ENCODE measurements around the gene SRR. TPM values are rescaled to one million over a fixed set of nuclear protein-coding genes. Genes with fewer than 3 reads are reported as not detected.
A peak's percentile ranks its signal among the peaks of the same experiment; 100 is the strongest.

Gene SRR
- total RNA-seq, 1 donor from 2014 or later, result 12.2 TPM

DNA sequence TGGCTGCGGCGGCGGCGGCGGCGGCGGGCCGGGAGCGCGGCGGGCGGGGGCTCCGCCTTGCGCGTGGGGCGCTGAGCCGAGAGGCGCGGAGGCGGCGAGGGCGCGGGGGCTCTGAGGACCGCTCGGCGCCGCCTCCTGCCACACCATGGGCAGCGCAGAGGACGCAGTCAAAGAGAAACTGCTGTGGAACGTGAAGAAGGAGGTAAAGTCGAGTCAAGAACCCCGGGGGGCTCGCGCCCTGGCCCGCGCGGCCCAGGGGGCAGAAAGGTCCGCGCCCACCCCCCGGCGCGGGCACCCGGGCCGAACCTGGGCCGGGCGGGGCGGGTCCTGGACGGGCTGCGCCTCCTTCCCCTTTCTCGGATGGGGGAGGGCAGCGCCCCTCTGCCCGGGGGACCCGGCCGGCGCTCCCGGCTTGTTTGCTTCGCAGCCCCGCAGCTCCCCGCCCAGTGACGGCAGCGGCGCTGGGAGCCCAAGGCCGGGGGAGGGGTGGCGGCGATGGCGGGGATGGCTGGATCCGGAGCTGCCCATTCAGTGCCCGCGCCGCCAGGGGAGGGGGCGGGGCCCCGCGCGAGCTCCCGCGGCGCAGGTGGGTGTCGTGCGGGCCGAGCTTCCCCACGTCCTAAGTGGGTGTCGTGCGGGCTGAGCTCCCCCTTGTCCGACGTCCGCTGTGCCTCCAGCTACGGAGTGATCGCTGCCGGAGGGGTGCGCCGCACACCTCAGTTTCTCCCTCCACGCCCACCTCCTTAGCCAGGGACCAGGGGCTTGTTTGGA is 34.0 kb downstream of the SRR start:
- peaks cover 27% of the 10 kb centered on the region for H3K36me3 ChIP-seq
- ATAC-seq (peak; percentile 72 to 74), DNase-seq (peak; percentile 82)
- peaks cover 14% of the 10 kb centered on the region for H3K4me1 ChIP-seq
- H3K27me3 ChIP-seq (ENCODE audit: low read depth), result no peaks in the 10 kb centered on the region
- TF ChIP-seq, protein P1, sequence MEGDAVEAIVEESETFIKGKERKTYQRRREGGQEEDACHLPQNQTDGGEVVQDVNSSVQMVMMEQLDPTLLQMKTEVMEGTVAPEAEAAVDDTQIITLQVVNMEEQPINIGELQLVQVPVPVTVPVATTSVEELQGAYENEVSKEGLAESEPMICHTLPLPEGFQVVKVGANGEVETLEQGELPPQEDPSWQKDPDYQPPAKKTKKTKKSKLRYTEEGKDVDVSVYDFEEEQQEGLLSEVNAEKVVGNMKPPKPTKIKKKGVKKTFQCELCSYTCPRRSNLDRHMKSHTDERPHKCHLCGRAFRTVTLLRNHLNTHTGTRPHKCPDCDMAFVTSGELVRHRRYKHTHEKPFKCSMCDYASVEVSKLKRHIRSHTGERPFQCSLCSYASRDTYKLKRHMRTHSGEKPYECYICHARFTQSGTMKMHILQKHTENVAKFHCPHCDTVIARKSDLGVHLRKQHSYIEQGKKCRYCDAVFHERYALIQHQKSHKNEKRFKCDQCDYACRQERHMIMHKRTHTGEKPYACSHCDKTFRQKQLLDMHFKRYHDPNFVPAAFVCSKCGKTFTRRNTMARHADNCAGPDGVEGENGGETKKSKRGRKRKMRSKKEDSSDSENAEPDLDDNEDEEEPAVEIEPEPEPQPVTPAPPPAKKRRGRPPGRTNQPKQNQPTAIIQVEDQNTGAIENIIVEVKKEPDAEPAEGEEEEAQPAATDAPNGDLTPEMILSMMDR (IDR thresholded peaks at IDR 0.05), result no peak
- H3K4me3 ChIP-seq, result peak overlapping the region; percentile 86
- H3K9me3 ChIP-seq, result no peaks in the 10 kb centered on the region
- intact Hi-C loops (cut with DNase I), result no loop called here
- H3K27ac ChIP-seq, result peak overlapping the region; percentile 84

DNA sequence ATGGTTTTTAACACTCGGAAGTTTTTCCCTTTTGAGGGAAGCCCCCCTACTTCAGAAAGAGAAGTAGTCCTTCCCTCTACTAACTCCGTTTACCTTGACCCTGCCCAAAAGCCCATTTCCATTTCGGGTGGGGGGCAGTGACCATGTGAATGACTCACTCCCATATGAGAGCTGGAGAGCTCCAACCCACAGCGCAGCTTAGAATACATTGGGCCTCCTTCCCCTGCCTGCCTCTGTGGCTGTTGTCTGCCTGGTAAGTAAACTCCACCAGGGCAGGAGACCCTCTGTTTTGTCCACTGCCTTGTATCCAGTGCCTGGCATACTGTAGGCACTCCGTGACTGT is 34.5 kb downstream of the SRR start:
- H3K9me3 ChIP-seq, result no peaks in the 10 kb centered on the region
- ATAC-seq, result no peak
- H3K36me3 ChIP-seq, result peaks cover 22% of the 10 kb centered on the region
- H3K27ac ChIP-seq, result peak overlapping the region; percentile 84
- H3K27me3 ChIP-seq (ENCODE audit: low read depth), result no peaks in the 10 kb centered on the region
- DNase-seq, result no peak
- TF ChIP-seq, protein P1 (IDR thresholded peaks at IDR 0.05), result no peak
- intact Hi-C loops (cut with DNase I), result no loop called here
- H3K4me3 ChIP-seq, result peak overlapping the region; percentile 86
- peaks cover 17% of the 10 kb centered on the region for H3K4me1 ChIP-seq

DNA sequence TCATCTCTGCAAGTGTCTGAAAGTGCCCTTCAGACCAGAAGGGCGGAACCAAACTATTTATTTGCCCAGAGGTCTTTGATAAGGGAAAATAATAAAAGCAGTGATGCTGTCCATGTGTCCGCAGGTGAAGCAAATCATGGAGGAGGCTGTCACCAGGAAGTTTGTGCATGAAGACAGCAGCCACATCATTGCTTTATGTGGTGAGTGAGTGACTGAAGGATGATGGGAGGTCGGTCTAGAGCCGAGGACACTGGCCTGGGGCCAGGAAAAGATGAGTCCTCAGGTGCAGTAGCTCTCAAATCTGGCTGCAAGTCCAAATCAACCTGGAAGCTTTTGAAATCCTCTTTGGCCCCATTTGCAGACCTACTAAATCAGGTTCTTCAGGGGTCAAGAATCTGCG is 39.7 kb downstream of the SRR start:
- Histone ChIP-seq H3K4me3 (no peak overlapping the region), H3K9me3 (no peaks in the 10 kb centered on the region), H3K27me3 (ENCODE audit: low read depth) (no peaks in the 10 kb centered on the region), H3K36me3 (peaks cover 13% of the 10 kb centered on the region), H3K27ac (no peak overlapping the region), H3K4me1 (peaks cover 24% of the 10 kb centered on the region)
- DNase-seq, result no peak
- TF ChIP-seq, protein P1 (IDR thresholded peaks at IDR 0.05), result no peak
- intact Hi-C loops (cut with DNase I), result no loop called here
- ATAC-seq, result no peak

DNA sequence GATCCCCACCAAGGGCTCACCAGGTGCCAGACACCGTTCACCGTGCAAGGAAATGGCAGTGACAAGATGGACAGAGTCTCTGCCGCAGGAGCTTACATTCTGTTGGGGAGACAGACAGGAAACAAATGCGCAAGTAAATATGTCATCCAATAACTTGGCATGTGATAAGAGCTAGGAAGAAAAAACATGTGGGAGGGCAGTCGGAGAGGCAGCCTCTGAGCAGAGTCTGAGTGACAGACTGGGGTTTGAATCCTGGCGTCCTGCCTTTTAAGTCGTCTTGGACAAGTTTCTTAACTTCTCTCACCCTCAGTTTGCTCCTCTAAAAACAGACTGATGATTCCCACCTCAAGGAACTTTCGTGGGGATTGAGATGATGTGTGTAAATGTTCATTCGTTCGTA is 40.8 kb downstream of the SRR start:
- no peaks in the 10 kb centered on the region for H3K9me3 ChIP-seq
- no peak for ATAC-seq
- H3K27ac ChIP-seq, result no peak overlapping the region
- peaks cover 13% of the 10 kb centered on the region for H3K36me3 ChIP-seq
- peaks cover 24% of the 10 kb centered on the region for H3K4me1 ChIP-seq
- intact Hi-C loops (cut with DNase I), result no loop called here
- TF ChIP-seq, protein P1 (IDR thresholded peaks at IDR 0.05), result no peak
- H3K4me3 ChIP-seq, result no peak overlapping the region
- DNase-seq, result no peak
- no peaks in the 10 kb centered on the region for H3K27me3 ChIP-seq (ENCODE audit: low read depth)

DNA sequence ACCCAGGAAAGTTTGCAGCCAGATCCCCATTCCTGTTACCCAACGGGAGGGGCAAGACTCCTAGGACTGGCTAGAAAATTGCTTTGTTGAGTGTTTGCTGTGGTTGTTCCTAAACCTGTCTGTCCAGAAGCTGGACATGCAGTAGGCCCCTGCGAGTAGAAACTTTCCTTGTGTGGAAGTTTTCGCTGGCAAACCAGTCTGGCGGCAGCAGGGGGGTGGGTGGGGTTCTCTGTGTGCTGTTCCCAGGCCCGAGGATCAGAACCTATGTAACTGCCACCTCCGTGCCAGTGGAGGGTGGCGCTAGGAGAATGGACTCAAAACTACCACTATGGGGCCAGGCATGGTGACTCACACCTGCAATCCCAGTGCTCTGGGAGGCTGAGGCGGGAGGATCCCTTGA is 42.7 kb downstream of the SRR start:
- Histone ChIP-seq H3K9me3 (no peaks in the 10 kb centered on the region), H3K4me3 (no peak overlapping the region), H3K27ac (peak overlapping the region; percentile 28), H3K36me3 (peaks cover 13% of the 10 kb centered on the region), H3K27me3 (ENCODE audit: low read depth) (no peaks in the 10 kb centered on the region), H3K4me1 (peaks cover 24% of the 10 kb centered on the region)
- ATAC-seq (peak; percentile 86 to 90), DNase-seq (peak; percentile 60)
- TF ChIP-seq, protein P1 (IDR thresholded peaks at IDR 0.05), result no peak
- intact Hi-C loops (cut with DNase I), result no loop called here

Data from lower lobe of right lung (tissue), 2 donors.